Panc1 (cell line): ENCODE data around the gene DRD3.

Source experiments
- POLR2AphosphoS5 ChIP-seq: IDR thresholded peaks from 2 replicates; pipeline ENCODE4 v1.6.1; 2012; ENCODE audit warnings: mild to moderate bottlenecking, low read depth, low read length, moderate library complexity
- REST ChIP-seq, 2 experiments: IDR thresholded peaks; 2 replicates each; pipeline ENCODE4 v1.6.1; 2011 to 2012; ENCODE audit warnings: low read depth in 2 of 2, control low read depth in 1 of 2, low read length in 1 of 2, mild to moderate bottlenecking in 1 of 2, moderate library complexity in 1 of 2; ENCODE audit not compliant: insufficient read depth in 1 of 2
- SIN3A ChIP-seq: IDR thresholded peaks from 2 replicates; pipeline ENCODE4 v1.6.1; 2012; ENCODE audit warnings: low read depth, mild to moderate bottlenecking, low read length, moderate library complexity, borderline replicate concordance; ENCODE audit not compliant: insufficient read depth
- TCF7L2 ChIP-seq: IDR thresholded peaks from 2 replicates; pipeline ENCODE4 v1.6.1; 2011; ENCODE audit warnings: mild to moderate bottlenecking, low read depth, low read length, inconsistent platforms
- TF ChIP-seq, protein P1 (sequence below): fragments of 450-650 bp; IDR thresholded peaks from 2 replicates; pipeline ENCODE4 v1.5.1; 2017; ENCODE audit warnings: mild to moderate bottlenecking

GRCh38 chr3:114133947-114134346 is 44.9 kb downstream of the DRD3 start:
- TF ChIP-seq, protein P1, sequence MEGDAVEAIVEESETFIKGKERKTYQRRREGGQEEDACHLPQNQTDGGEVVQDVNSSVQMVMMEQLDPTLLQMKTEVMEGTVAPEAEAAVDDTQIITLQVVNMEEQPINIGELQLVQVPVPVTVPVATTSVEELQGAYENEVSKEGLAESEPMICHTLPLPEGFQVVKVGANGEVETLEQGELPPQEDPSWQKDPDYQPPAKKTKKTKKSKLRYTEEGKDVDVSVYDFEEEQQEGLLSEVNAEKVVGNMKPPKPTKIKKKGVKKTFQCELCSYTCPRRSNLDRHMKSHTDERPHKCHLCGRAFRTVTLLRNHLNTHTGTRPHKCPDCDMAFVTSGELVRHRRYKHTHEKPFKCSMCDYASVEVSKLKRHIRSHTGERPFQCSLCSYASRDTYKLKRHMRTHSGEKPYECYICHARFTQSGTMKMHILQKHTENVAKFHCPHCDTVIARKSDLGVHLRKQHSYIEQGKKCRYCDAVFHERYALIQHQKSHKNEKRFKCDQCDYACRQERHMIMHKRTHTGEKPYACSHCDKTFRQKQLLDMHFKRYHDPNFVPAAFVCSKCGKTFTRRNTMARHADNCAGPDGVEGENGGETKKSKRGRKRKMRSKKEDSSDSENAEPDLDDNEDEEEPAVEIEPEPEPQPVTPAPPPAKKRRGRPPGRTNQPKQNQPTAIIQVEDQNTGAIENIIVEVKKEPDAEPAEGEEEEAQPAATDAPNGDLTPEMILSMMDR: no peak
- TF ChIP-seq POLR2AphosphoS5 (no peak), REST (IDR thresholded peaks at IDR 0.05; ENCODE audit: insufficient read depth in 1 of 2, low read depth in 2 of 2, low read length in 1 of 2) (no peak), SIN3A (no peak), TCF7L2 (no peak)
